Measurements from ENCODE around the gene TM2D1. TPM values are rescaled to one million over a fixed set of nuclear protein-coding genes. Genes with fewer than 3 reads are reported as not detected.

TM2D1 gene
- total RNA-seq, result 10 to 100 TPM; 46.7 to 70.7 (median 60.6) TPM

DNA sequence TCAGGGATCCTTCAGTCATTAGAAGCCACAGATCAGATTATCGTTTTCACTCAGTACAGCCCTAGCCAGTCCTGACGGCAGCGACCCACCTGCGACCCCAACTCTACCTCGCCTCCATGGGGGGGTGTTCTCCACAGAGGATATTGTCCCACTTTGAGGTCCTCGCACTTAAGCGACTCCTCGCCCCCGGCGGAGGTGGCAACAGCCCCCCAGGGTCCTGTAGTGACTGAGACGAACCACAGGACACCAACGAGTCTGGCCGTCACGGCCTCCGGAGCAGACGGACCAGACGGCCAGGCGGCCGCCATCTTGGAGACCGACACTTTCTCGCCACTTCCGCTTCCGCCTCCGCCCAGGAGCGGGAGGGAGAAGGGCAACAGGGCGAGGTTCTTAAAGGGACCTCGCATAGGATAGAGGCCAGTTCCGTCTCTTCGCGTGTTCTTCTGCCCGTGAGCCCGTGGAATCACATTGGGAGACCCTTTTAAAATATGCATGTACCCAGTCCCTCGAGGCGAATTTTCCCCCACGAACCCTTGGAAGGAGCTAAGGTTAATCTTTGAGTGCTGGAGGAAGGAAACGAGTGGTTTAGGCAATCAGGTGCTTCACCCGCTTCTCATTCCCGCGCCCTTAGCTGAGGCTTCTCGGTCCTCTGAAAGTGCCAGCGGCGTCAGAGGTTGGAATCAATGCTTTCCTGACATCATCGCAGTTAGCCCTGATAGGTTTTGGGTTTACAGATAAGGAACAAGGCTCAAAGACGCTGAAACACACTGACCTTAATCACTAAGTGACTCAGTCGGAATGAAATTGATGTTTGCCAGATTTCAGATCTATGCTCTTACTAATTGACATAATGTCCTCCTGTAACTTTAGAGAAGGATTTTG, at the start of gene TM2D1:
Gene TM2D1, minus strand, starts transcription at position 329 of the 882 bp plus-strand sequence. Its CDS starts 21 bp downstream, at position 308.
- TF ChIP-seq, protein P1, sequence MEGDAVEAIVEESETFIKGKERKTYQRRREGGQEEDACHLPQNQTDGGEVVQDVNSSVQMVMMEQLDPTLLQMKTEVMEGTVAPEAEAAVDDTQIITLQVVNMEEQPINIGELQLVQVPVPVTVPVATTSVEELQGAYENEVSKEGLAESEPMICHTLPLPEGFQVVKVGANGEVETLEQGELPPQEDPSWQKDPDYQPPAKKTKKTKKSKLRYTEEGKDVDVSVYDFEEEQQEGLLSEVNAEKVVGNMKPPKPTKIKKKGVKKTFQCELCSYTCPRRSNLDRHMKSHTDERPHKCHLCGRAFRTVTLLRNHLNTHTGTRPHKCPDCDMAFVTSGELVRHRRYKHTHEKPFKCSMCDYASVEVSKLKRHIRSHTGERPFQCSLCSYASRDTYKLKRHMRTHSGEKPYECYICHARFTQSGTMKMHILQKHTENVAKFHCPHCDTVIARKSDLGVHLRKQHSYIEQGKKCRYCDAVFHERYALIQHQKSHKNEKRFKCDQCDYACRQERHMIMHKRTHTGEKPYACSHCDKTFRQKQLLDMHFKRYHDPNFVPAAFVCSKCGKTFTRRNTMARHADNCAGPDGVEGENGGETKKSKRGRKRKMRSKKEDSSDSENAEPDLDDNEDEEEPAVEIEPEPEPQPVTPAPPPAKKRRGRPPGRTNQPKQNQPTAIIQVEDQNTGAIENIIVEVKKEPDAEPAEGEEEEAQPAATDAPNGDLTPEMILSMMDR (IDR thresholded peaks at IDR 0.05; ENCODE audit: low read depth), result no peak

DNA sequence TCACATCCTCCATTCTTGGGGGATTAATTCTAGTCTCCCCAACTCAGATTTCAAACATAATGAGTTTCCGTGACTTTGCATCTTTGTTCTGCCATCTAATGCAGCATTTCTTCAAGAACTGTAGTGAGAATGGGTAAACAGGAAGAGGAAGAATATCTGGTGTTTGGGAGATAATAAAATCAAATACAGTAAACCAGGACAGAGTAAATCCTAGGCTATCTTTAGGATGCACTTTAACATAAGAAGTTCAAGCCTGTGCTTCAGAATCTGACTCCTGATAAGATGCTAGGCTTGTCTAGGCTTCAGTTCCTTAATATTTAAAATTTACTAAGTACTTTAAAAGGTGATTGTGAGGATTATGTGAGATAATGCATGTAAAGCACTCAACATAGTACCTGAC, 45.2 kb upstream of the TM2D1 start:
- TF ChIP-seq, protein P1 (IDR thresholded peaks at IDR 0.05; ENCODE audit: low read depth), result no peak

DNA sequence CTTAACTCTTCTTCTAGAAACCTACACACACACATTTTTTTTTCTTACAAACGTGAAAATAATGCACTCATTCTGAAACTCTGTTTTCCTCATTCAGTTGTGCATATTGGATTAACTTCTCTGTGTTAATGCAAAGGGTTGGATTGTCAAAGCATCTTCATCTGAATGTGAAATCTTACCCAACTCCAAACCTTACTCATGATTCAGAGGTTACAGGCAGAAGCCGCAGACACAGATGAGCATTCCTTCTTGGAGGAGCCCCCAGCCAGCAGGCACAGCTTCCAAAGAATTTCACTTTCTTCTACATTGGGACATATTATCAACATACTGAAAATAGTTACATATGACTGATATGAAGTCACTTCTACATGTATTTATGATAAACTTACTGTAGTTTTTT, 33.0 kb upstream of the TM2D1 start:
- TF ChIP-seq, protein P1 (IDR thresholded peaks at IDR 0.05; ENCODE audit: low read depth), result no peak

DNA sequence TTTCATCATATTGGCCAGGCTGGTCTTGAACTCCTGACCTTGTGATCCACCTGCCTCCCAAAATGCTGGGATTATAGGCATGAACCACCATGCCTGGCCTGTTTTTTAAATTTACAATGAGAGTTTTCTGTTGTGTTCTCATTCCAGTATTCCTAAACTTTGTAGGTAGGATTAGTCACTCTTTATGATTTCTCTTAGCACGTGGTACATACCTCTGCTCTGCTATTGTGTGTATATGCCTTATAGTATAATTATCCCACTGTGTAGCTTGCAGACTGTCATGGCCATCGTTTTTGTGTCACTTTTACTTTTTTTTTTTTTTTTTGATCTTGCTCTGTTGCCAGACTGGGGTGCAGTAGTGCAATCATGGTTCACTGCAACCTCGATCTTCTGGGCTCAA, 31.8 kb upstream of the TM2D1 start:
- TF ChIP-seq, protein P1 (IDR thresholded peaks at IDR 0.05; ENCODE audit: low read depth), result no peak

DNA sequence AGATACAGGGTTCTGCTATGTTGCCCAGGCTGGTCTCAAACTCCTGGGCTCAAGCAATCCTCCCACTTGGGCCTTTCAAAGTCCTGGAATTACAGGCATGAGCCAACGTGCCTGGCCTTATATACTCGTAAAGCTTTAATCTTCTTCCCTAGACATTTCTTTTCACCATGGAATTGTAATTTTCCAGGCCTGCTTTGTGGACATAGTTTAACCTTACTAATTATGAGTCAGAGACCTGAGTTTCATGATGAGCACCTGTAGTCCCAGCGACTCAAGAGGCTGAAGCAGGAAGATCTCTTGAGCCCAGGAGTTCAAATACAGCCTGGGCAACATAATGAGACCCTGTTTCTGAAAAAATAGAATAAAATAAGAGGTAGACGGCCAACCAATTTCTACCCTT, 29.6 kb upstream of the TM2D1 start:
- TF ChIP-seq, protein P1 (IDR thresholded peaks at IDR 0.05; ENCODE audit: low read depth), result no peak

DNA sequence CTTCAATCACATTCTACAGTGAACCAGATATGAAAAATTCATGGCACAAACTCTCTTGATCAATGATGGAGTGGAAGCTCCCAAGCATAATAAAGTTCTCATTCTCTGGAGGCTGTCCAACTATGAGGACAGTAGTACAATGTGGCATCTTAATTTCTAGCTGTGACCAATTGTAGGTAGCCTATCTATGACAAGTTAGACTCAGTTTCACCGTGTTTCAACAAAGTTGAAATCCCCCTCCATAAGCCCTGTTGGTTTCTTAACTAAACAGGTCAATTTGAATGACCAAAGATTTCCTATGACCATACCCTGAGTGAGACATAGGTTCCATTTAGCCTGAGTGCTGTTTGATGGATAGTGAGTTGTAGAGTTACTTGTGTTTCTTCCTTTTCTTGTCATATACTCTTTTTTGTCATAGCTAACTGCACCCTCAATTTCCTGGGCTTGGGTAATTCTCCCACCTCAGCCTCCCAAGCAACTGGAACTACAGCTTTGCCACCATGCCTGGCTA, 29.1 kb upstream of the TM2D1 start:
- TF ChIP-seq, protein P1 (IDR thresholded peaks at IDR 0.05; ENCODE audit: low read depth), result no peak

DNA sequence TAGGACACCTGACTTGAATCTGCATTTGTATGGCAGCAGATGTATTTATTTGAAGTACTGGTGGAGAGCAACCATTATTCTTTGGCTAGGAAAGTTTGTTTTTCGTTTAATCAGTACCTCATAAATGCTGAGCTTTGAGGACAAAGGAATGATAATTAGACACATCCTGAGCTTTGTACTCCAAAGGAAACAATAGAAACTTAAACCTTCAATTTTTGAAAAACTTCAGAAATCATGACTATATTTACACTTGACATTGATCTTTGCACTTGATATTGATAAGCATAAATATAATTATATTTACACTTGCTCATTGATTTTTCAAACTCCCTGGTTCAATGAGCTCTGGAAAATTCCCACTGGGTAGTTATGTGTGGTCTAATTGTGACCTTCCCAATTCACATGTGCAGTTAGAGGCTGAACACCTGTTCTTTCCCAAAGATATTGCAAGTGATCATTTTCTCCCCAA, 28.0 kb upstream of the TM2D1 start:
- TF ChIP-seq, protein P1 (IDR thresholded peaks at IDR 0.05; ENCODE audit: low read depth), result no peak

Data from subcutaneous adipose tissue (tissue), 4 donors.